ENCODE results near the gene RBM4B.

DNA sequence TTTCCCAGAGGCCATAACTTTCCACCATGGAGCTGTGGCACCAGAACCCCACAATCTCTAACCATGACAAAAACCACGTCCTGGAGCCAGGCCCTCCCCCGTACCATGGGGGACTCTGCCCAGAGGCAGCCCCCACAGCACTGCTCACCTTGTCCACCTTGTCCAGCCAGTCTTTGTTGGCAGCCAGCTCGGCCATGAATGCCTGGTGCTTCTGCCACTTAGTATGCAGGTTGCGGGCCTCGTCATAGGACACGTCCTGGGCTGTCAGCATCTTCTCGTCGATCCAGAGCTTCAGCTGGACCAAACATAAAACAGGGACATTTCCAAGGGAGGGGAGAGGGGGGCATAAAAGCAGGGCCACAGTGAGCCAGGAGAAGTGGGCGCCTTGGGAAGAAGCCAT, 20.8 kb upstream of the RBM4B start:
- TF ChIP-seq, protein P1, sequence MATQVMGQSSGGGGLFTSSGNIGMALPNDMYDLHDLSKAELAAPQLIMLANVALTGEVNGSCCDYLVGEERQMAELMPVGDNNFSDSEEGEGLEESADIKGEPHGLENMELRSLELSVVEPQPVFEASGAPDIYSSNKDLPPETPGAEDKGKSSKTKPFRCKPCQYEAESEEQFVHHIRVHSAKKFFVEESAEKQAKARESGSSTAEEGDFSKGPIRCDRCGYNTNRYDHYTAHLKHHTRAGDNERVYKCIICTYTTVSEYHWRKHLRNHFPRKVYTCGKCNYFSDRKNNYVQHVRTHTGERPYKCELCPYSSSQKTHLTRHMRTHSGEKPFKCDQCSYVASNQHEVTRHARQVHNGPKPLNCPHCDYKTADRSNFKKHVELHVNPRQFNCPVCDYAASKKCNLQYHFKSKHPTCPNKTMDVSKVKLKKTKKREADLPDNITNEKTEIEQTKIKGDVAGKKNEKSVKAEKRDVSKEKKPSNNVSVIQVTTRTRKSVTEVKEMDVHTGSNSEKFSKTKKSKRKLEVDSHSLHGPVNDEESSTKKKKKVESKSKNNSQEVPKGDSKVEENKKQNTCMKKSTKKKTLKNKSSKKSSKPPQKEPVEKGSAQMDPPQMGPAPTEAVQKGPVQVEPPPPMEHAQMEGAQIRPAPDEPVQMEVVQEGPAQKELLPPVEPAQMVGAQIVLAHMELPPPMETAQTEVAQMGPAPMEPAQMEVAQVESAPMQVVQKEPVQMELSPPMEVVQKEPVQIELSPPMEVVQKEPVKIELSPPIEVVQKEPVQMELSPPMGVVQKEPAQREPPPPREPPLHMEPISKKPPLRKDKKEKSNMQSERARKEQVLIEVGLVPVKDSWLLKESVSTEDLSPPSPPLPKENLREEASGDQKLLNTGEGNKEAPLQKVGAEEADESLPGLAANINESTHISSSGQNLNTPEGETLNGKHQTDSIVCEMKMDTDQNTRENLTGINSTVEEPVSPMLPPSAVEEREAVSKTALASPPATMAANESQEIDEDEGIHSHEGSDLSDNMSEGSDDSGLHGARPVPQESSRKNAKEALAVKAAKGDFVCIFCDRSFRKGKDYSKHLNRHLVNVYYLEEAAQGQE (IDR thresholded peaks at IDR 0.05; ENCODE audit: insufficient read depth in 1 of 2, low read depth in 2 of 2, low read length in 2 of 2), result no peak
- TF ChIP-seq TAF1 (IDR thresholded peaks at IDR 0.05; ENCODE audit: borderline replicate concordance, insufficient read depth, low read length) (no peak), POLR2AphosphoS5 (IDR thresholded peaks at IDR 0.05; ENCODE audit: low read depth, low read length) (no peak), SIN3A (IDR thresholded peaks at IDR 0.05; ENCODE audit: borderline replicate concordance, insufficient read depth, low read length) (no peak), FOXP2 (optimal IDR thresholded peaks at IDR 0.05; ENCODE audit: borderline replicate concordance, extremely low read depth, extremely low read length, insufficient read depth) (no peak)

Measured in PFSK-1 (cell line).